Loucy (cell line): ENCODE measurements around the gene GRB14.
"Not testable (repeated sequence)": the region's sequence is repeated elsewhere in the genome, so short reads cannot be mapped to it uniquely, and the experiment has no call there.

ENCODE experiments used
- H2AFZ ChIP-seq: fragments of 200-600 bp; sonication (generic); 2 replicates; pipeline ENCODE4 v1.6.0; 2016; ENCODE audit warnings: antibody characterized with exemption, mild to moderate bottlenecking, low read length, moderate library complexity
- H3F3A ChIP-seq: fragments of 200-600 bp; 2 replicates; pipeline ENCODE4 v1.6.0; 2016; ENCODE audit warnings: antibody characterized with exemption, low read depth, mild to moderate bottlenecking
- H3K27me3 ChIP-seq: fragments of 200-600 bp; sonication (generic); 2 replicates; pipeline ENCODE4 v1.6.1; 2014; ENCODE audit warnings: low read length, mild to moderate bottlenecking; ENCODE audit not compliant: insufficient read depth, poor library complexity, severe bottlenecking
- H3K36me3 ChIP-seq: fragments of 200-600 bp; sonication (generic); 2 replicates; pipeline ENCODE4 v1.6.1; 2016; ENCODE audit warnings: low read length; ENCODE audit not compliant: insufficient read depth
- H3K4me1 ChIP-seq: fragments of 200-600 bp; sonication (generic); 2 replicates; pipeline ENCODE4 v1.5.1; 2014; ENCODE audit warnings: low read length, mild to moderate bottlenecking; ENCODE audit not compliant: insufficient read depth, poor library complexity, severe bottlenecking
- H3K4me2 ChIP-seq: fragments of 200-600 bp; sonication (generic); 2 replicates; pipeline ENCODE4 v1.6.0; 2014; ENCODE audit warnings: antibody characterized with exemption, low read length, low read depth, mild to moderate bottlenecking; ENCODE audit not compliant: poor library complexity, severe bottlenecking
- H3K4me3 ChIP-seq: fragments of 200-600 bp; sonication (generic); 2 replicates; pipeline ENCODE4 v1.5.1; 2014; ENCODE audit warnings: low read length, mild to moderate bottlenecking, mixed read lengths; ENCODE audit not compliant: poor library complexity, severe bottlenecking
- H3K79me2 ChIP-seq: fragments of 200-600 bp; sonication (generic); 2 replicates; pipeline ENCODE4 v1.6.1; 2014; ENCODE audit warnings: low read length; ENCODE audit not compliant: insufficient read depth
- H3K9ac ChIP-seq: fragments of 200-600 bp; sonication (generic); 2 replicates; pipeline ENCODE4 v1.6.0; 2014; ENCODE audit warnings: mild to moderate bottlenecking, low read depth, low read length, moderate library complexity; ENCODE audit not compliant: poor library complexity, severe bottlenecking
- H3K9me2 ChIP-seq: fragments of 200-600 bp; sonication (generic); replicated peaks from 2 replicates; pipeline ENCODE4 v1.6.1; 2016; ENCODE audit warnings: low read depth, low read length, mixed read lengths
- H3K9me3 ChIP-seq: fragments of 200-600 bp; sonication (generic); 2 replicates; pipeline ENCODE4 v1.6.1; 2014; ENCODE audit warnings: mild to moderate bottlenecking, antibody characterized with exemption, low read length, low read depth; ENCODE audit not compliant: insufficient read depth
- H4K20me1 ChIP-seq: fragments of 200-600 bp; sonication (generic); 2 replicates; pipeline ENCODE4 v1.6.0; 2014; ENCODE audit warnings: antibody characterized with exemption, low read length, mild to moderate bottlenecking; ENCODE audit not compliant: insufficient read depth, poor library complexity, severe bottlenecking
- EZH2phosphoT487 ChIP-seq: fragments of 200-600 bp; IDR thresholded peaks from 2 replicates; pipeline ENCODE4 v1.6.1; 2018; ENCODE audit warnings: antibody characterized with exemption, mild to moderate bottlenecking, moderate library complexity, borderline replicate concordance
- TF ChIP-seq, protein P1 (sequence below): fragments of 200-600 bp; sonication (generic); conservative IDR thresholded peaks from 2 replicates; pipeline ENCODE4 v1.5.1; 2014; ENCODE audit warnings: mild to moderate bottlenecking, antibody characterized with exemption, low read length

The GRB14 gene

DNA sequence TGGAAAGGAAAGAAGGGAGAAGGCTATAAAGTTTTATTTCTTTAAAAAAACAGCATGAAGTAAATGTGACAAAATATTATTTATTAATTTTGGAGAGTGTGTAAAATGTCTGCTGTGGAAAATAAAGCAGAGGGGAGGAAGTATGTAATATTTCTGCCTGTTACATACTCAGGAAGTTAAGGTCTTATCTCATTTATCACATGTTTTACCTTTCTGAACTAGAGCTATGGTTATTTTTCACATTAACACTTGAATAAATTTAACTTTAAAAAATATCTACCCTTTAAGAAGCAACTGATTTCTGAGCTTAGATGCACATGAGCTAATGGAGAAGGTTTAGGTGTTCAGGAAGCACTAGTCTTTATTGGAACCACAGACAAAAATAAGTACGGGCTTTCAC is 148.3 kb downstream of the GRB14 start:
- TF ChIP-seq, protein P1, sequence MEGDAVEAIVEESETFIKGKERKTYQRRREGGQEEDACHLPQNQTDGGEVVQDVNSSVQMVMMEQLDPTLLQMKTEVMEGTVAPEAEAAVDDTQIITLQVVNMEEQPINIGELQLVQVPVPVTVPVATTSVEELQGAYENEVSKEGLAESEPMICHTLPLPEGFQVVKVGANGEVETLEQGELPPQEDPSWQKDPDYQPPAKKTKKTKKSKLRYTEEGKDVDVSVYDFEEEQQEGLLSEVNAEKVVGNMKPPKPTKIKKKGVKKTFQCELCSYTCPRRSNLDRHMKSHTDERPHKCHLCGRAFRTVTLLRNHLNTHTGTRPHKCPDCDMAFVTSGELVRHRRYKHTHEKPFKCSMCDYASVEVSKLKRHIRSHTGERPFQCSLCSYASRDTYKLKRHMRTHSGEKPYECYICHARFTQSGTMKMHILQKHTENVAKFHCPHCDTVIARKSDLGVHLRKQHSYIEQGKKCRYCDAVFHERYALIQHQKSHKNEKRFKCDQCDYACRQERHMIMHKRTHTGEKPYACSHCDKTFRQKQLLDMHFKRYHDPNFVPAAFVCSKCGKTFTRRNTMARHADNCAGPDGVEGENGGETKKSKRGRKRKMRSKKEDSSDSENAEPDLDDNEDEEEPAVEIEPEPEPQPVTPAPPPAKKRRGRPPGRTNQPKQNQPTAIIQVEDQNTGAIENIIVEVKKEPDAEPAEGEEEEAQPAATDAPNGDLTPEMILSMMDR: no peak
- TF ChIP-seq EZH2phosphoT487: no peak
- no peaks in the 10 kb centered on the region for H3K9me3 ChIP-seq
- H2AFZ ChIP-seq: peak overlapping the region; percentile 29; the same call in 1 of the 2 replicates
- no peaks in the 10 kb centered on the region for H3K9me2 ChIP-seq
- no peaks in the 10 kb centered on the region for H3K36me3 ChIP-seq
- peak overlapping the region; percentile 13 for H3K4me3 ChIP-seq
- H3K4me1 ChIP-seq: peaks cover 17% of the 10 kb centered on the region
- no peaks in the 10 kb centered on the region for H3K27me3 ChIP-seq
- no peak overlapping the region for H3K9ac ChIP-seq
- H3F3A ChIP-seq: peaks cover 5% of the 10 kb centered on the region; the same call in 1 of the 2 replicates
- peak overlapping the region; percentile 26 for H3K4me2 ChIP-seq
- H4K20me1 ChIP-seq: no peaks in the 10 kb centered on the region
- H3K79me2 ChIP-seq: no peaks in the 10 kb centered on the region

DNA sequence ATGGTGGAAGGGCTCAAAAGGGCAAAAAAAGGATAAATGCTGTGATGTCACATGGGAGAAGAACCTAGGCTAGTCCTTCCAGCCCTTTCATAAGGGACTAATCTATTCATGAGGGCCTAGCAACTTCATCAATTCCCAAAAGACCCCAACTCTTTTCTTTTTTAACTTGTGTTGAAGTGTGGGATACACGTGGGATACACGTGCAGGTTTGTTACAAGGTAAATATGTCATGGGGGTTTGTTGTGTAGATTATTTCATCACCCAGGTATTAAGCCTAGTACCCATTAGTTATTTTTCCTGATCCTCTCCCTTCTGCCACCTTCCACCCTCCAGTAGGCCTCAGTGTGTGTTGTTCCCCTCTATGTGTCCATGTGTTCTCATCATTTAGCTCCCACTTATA is 156.2 kb downstream of the GRB14 start:
- H2AFZ ChIP-seq, H3K4me3 ChIP-seq, H3K9ac ChIP-seq, H3K4me1 ChIP-seq, H3K9me2 ChIP-seq, H3K36me3 ChIP-seq, H3K79me2 ChIP-seq, H3K27me3 ChIP-seq, H3K4me2 ChIP-seq, H3F3A ChIP-seq, H3K9me3 ChIP-seq, H4K20me1 ChIP-seq: not testable (repeated sequence)

DNA sequence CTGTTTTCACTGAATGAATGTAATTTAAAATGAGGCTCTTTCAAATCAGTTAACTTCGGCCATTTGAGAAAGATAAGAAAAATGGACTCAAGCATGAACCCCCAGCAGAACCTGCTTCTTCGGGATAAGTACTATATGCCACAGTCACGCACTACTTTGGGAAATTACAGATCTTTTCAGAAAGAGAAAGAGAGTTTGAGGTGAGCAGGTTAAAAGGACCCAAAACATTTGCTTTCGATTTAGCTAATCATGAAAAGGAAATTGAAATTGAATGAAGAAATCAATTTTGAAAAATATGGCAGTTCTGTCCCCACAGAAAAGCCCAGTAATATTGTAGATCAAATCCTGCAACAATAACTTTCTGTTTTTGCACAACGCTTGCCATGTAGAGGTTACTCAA is 156.9 kb downstream of the GRB14 start:
- H3F3A ChIP-seq: no peaks in the 10 kb centered on the region
- no peaks in the 10 kb centered on the region for H3K27me3 ChIP-seq
- TF ChIP-seq, protein P1: no peak
- TF ChIP-seq EZH2phosphoT487: no peak

GRCh38 chr2:164458792-164459191 is 162.5 kb downstream of the GRB14 start:
- Histone ChIP-seq H3K27me3 (no peaks in the 10 kb centered on the region), H3K9me3 (no peaks in the 10 kb centered on the region), H3K4me3 (no peak overlapping the region), H4K20me1 (no peaks in the 10 kb centered on the region), H2AFZ (no peak overlapping the region), H3K36me3 (no peaks in the 10 kb centered on the region), H3K79me2 (no peaks in the 10 kb centered on the region), H3F3A (no peaks in the 10 kb centered on the region), H3K9ac (no peak overlapping the region), H3K9me2 (no peaks in the 10 kb centered on the region), H3K4me1 (no peaks in the 10 kb centered on the region), H3K4me2 (no peak overlapping the region)
- TF ChIP-seq EZH2phosphoT487: no peak
- TF ChIP-seq, protein P1: no peak

More for the DNA sequence above, 156.9 kb downstream of the GRB14 start:
- Histone ChIP-seq H4K20me1 (no peaks in the 10 kb centered on the region), H3K4me2 (no peak overlapping the region), H3K36me3 (no peaks in the 10 kb centered on the region), H3K4me3 (no peak overlapping the region), H3K9me3 (no peaks in the 10 kb centered on the region), H3K79me2 (no peaks in the 10 kb centered on the region), H3K9me2 (no peaks in the 10 kb centered on the region), H3K4me1 (no peaks in the 10 kb centered on the region), H2AFZ (no peak overlapping the region), H3K9ac (no peak overlapping the region)
